SK-MEL-5 (cell line): ENCODE measurements around the gene CEP112. TPM values are rescaled to one million over a fixed set of nuclear protein-coding genes. Genes with fewer than 3 reads are reported as not detected.
"Not testable (repeated sequence)": the region's sequence is repeated elsewhere in the genome, so short reads cannot be mapped to it uniquely, and the experiment has no call there.

ENCODE experiments used
- DNase-seq: peaks from one replicate; pipeline ENCODE4 v3.0.0-alpha.2; 2016; ENCODE audit warnings: low read depth, low spot score
- in situ Hi-C: cut with HindIII; loops from 2 replicates; pipeline ENCODE4 v1.10.0; 2016; ENCODE audit warnings: low sequenced_read_pairs, high pct_unique_total_duplicates, low pct_unique_long_range_greater_than_20kb
- total RNA-seq: library from RNA; depleted of rRNA; stranded (reverse); fragments of >200 nt; shearing (Covaris generic); gene quantifications from 2 replicates; pipeline ENCODE4 v1.2.3, GENCODE V29; 2014

Gene CEP112
- total RNA-seq, 1 experiment from 2014 or later, result 6.7 TPM

GRCh38 chr17:65807361-65807760 lies 384.6 kb downstream of the CEP112 start:
- in situ Hi-C loops, result no loop called here
- no peak for DNase-seq

GRCh38 chr17:65801513-65801912 lies 390.4 kb downstream of the CEP112 start:
- in situ Hi-C loops, result no loop called here

GRCh38 chr17:65800655-65801054 lies 391.3 kb downstream of the CEP112 start:
- in situ Hi-C loops, result no loop called here

More at GRCh38 chr17:65801513-65801912, 390.4 kb downstream of the CEP112 start:
- no peak for DNase-seq

GRCh38 chr17:65799869-65800268 lies 392.1 kb downstream of the CEP112 start:
- in situ Hi-C loops, result no loop called here

More at GRCh38 chr17:65800655-65801054, 391.3 kb downstream of the CEP112 start:
- no peak for DNase-seq

GRCh38 chr17:65799454-65799853 lies 392.5 kb downstream of the CEP112 start:
- in situ Hi-C loops, result no loop called here

More at GRCh38 chr17:65799869-65800268, 392.1 kb downstream of the CEP112 start:
- no peak for DNase-seq

GRCh38 chr17:65797809-65798208 lies 394.1 kb downstream of the CEP112 start:
- DNase-seq, result peak; percentile 76
- in situ Hi-C loops, result no loop called here

More at GRCh38 chr17:65799454-65799853, 392.5 kb downstream of the CEP112 start:
- DNase-seq, result no peak

GRCh38 chr17:65797101-65797500 lies 394.8 kb downstream of the CEP112 start:
- DNase-seq, result no peak
- in situ Hi-C loops, result no loop called here

GRCh38 chr17:65794572-65794971 lies 397.4 kb downstream of the CEP112 start:
- in situ Hi-C loops, result no loop called here
- DNase-seq, result peak; percentile 82

- in situ Hi-C loops, result no loop called here
- no peak for DNase-seq
These were observed 401.7 kb downstream of the CEP112 start for GRCh38 chr17:65790241-65790640.

- DNase-seq, result no peak
- in situ Hi-C loops, result no loop called here
These were observed 404.4 kb downstream of the CEP112 start for GRCh38 chr17:65787503-65787902.

GRCh38 chr17:65786479-65786878 lies 405.5 kb downstream of the CEP112 start:
- in situ Hi-C loops, result no loop called here
- no peak for DNase-seq

- peak; percentile 25 for DNase-seq
- in situ Hi-C loops, result no loop called here
These were observed 406.8 kb downstream of the CEP112 start for GRCh38 chr17:65785109-65785508.

GRCh38 chr17:65783845-65784334 lies 408.0 kb downstream of the CEP112 start:
- in situ Hi-C loops, result no loop called here
- peak; percentile 66 for DNase-seq

GRCh38 chr17:65782104-65782706 lies 409.7 kb downstream of the CEP112 start:
- in situ Hi-C loops, DNase-seq: not testable (repeated sequence)

GRCh38 chr17:65780111-65780510 lies 411.8 kb downstream of the CEP112 start:
- in situ Hi-C loops, result no loop called here
- DNase-seq, result no peak

- no peak for DNase-seq
- in situ Hi-C loops, result no loop called here
These were observed 415.0 kb downstream of the CEP112 start for GRCh38 chr17:65776890-65777289.

GRCh38 chr17:65774787-65775186 lies 417.1 kb downstream of the CEP112 start:
- no peak for DNase-seq
- in situ Hi-C loops, result no loop called here

- no peak for DNase-seq
- in situ Hi-C loops, result no loop called here
These were observed 418.9 kb downstream of the CEP112 start for GRCh38 chr17:65772989-65773388.

GRCh38 chr17:65771704-65772103 lies 420.2 kb downstream of the CEP112 start:
- in situ Hi-C loops, result no loop called here

More at GRCh38 chr17:65771704-65772103, 420.2 kb downstream of the CEP112 start:
- no peak for DNase-seq
